Skeletal muscle tissue (tissue), 4 donors: ENCODE data around the gene PSMA7. TPM values are rescaled to one million over a fixed set of nuclear protein-coding genes. Genes with fewer than 3 reads are reported as not detected.

Source experiments
- H3K27ac ChIP-seq: one replicate; pipeline ENCODE4 v1.7.0; 2013; ENCODE audit warnings: mild to moderate bottlenecking, low read depth, low read length, inconsistent platforms
- H3K27me3 ChIP-seq, 3 donors: one replicate each; pipeline ENCODE4 v1.7.0; 2013; ENCODE audit warnings: low read length in 3 of 3; ENCODE audit not compliant: control insufficient read depth in 3 of 3, insufficient read depth in 3 of 3
- H3K36me3 ChIP-seq, 3 donors: one replicate each; pipeline ENCODE4 v1.7.0; 2013; ENCODE audit warnings: low read length in 3 of 3; ENCODE audit not compliant: control insufficient read depth in 3 of 3, insufficient read depth in 3 of 3
- H3K4me1 ChIP-seq, 3 donors: one replicate each; pipeline ENCODE4 v1.7.0; 2013; ENCODE audit warnings: low read length in 3 of 3, mild to moderate bottlenecking in 3 of 3; ENCODE audit not compliant: control insufficient read depth in 3 of 3, insufficient read depth in 3 of 3
- H3K4me3 ChIP-seq, 3 donors: one replicate each; pipeline ENCODE4 v1.7.0; 2013; ENCODE audit warnings: low read length in 3 of 3
- H3K9ac ChIP-seq, 3 donors: one replicate each; pipeline ENCODE4 v1.7.0; 2013; ENCODE audit warnings: low read length in 3 of 3, mild to moderate bottlenecking in 3 of 3, moderate library complexity in 2 of 3, low read depth in 1 of 3
- H3K9me3 ChIP-seq, 3 donors: one replicate each; pipeline ENCODE4 v1.7.0; 2013; ENCODE audit warnings: low read length in 3 of 3; ENCODE audit not compliant: control insufficient read depth in 3 of 3
- total RNA-seq: library from RNA; depleted of rRNA; stranded (reverse); fragments of >200 nt; gene quantifications from one replicate; pipeline ENCODE4 v1.2.3, GENCODE V29; 2014
- donor health status: Osteomylitis.

PSMA7 gene
- total RNA-seq, 1 donor from 2014 or later, result 121 TPM

DNA sequence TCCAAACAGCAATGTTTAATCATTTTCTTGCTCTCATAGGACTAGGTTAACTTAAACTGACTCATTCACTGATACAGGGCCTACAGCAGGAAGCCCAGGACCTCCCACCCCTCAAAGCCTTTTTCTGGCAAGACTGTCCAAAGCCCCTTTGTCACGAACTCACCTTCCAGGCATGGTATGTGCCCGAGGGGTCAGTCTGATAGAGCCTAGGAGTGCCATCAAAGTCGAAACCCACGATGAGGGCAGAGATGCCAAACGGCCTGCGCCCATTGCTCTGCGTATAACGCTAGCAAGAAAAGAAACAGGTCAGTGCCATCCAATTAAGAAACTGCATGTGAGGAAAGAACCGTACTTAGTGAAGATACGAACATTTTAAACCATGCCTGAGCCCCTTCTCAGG is 4.3 kb downstream of the PSMA7 start:
- no peak overlapping the region for H3K9ac ChIP-seq
- no peaks in the 10 kb centered on the region for H3K27me3 ChIP-seq
- H3K4me3 ChIP-seq, result no peak overlapping the region
- H3K9me3 ChIP-seq, result no peaks in the 10 kb centered on the region
- peaks cover 45 to 64% (median 60%) of the 10 kb centered on the region in 3 donors for H3K36me3 ChIP-seq
- H3K27ac ChIP-seq, result peak overlapping the region; percentile 7
- H3K4me1 ChIP-seq, result peaks cover 32 to 50% (median 39%) of the 10 kb centered on the region in 3 donors

DNA sequence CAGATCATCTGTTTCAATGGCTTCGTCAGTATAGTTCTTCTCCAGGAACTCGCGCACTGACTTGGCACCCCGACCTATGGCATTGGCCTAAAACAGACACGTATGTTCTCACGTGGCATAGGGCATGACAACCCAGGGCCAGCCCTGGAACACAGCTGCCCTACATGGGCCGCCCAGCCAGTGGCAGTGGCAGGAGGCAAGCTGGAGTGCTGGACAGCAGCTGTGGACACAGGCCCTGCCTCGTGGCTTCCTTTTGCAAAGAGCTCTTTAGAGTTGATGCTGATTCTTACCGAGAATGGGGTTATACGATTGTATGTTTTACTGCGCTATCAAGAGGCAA is 5.0 kb downstream of the PSMA7 start:
- Histone ChIP-seq H3K9me3 (no peaks in the 10 kb centered on the region), H3K36me3 (peaks cover 50 to 67% (median 66%) of the 10 kb centered on the region in 3 donors)

DNA sequence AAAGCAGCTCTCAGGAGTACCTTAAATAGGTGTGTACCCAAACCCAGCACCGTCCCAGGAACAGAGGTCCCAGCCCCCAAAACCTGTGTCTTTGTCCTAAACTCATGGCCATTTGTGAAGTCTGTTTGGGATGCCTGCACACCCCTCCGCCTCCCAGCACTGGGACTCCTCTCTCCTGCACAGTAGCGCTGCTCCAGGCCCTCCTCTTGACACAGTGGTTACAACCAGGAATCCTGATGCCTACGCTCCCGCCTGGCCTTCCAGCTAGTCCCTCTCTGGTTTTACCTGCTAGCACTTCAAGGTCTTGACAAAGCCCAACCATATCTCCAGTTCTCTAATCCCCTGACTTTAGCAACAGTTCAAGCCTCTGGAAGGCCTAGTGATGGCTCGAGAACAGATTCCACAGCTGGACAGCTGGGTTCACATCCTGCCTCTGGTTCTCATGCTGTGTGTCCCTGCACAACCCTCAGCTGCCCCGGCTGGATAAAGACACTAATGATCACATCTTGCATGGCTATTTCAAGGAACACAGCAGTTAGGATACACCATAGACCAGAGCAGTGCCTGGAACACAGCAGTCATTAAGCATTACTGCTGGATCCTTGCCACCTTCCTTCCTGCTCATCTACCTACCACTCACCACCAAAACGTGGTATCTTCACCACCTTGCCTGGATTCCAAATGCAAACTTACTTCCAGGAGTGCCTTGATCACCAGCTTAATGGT is 5.6 kb downstream of the PSMA7 start:
- no peaks in the 10 kb centered on the region for H3K27me3 ChIP-seq
- H3K9ac ChIP-seq, result no peak overlapping the region
- H3K27ac ChIP-seq, result peak overlapping the region; percentile 45
- peaks cover 54 to 72% (median 69%) of the 10 kb centered on the region in 3 donors for H3K36me3 ChIP-seq
- no peak overlapping the region for H3K4me3 ChIP-seq
- peaks cover 44 to 61% (median 51%) of the 10 kb centered on the region in 3 donors for H3K4me1 ChIP-seq
- no peaks in the 10 kb centered on the region for H3K9me3 ChIP-seq

More for the DNA sequence above, 5.0 kb downstream of the PSMA7 start:
- Histone ChIP-seq H3K4me3 (no peak overlapping the region), H3K4me1 (peaks cover 39 to 56% (median 47%) of the 10 kb centered on the region in 3 donors), H3K27me3 (no peaks in the 10 kb centered on the region), H3K27ac (peak overlapping the region; percentile 45), H3K9ac (no peak overlapping the region)

GRCh38 chr20:62137092-62137384 is 6.2 kb downstream of the PSMA7 start:
- no peaks in the 10 kb centered on the region for H3K9me3 ChIP-seq
- H3K27ac ChIP-seq, result no peak overlapping the region
- no peaks in the 10 kb centered on the region for H3K27me3 ChIP-seq
- no peak overlapping the region for H3K4me3 ChIP-seq
- peaks cover 49 to 65% (median 56%) of the 10 kb centered on the region in 3 donors for H3K4me1 ChIP-seq
- H3K9ac ChIP-seq, result no peak overlapping the region
- H3K36me3 ChIP-seq, result peaks cover 61 to 78% (median 74%) of the 10 kb centered on the region in 3 donors

- H3K4me3 ChIP-seq, result no peak overlapping the region
- H3K36me3 ChIP-seq, result peaks cover 66 to 84% (median 80%) of the 10 kb centered on the region in 3 donors
- no peak overlapping the region for H3K27ac ChIP-seq
- H3K27me3 ChIP-seq, result no peaks in the 10 kb centered on the region
- no peak overlapping the region for H3K9ac ChIP-seq
- H3K4me1 ChIP-seq, result peaks cover 49 to 65% (median 56%) of the 10 kb centered on the region in 3 donors
- H3K9me3 ChIP-seq, result no peaks in the 10 kb centered on the region
Measured at GRCh38 chr20:62136283-62137091, 6.7 kb downstream of the PSMA7 start.

DNA sequence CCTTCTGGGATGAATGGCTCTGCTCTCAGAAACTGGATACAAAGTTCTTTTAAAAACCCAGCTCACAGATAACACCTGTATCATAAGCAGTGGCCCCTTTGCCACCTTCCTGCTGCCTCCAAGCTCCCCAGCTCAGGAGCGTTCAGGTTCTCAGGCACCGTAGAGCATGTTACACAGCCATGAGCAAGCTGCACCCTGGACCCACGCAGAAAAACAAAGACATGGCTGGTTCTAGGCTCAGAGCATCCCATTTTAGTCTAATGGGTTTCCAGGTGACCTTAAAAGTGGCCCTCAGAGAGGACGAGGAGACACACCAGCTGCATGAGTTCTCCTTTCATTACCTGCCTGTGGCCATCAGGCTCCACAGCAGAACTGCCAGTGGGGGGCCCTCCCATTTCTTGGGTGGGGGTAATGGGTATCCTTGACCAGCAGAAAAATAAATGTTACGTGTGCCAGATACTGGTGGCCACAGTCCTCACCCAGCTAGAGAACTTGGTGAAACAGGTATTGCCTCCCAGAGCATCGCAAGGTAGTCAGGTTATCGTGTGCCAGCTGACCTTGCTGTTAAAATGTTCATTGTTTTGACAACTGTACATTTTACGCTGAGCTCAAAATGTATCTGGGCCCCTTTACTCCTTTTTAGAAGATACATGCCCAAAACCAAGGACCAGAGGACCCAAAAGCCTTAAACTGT is 7.5 kb downstream of the PSMA7 start:
- Histone ChIP-seq H3K4me1 (peaks cover 43 to 58% (median 48%) of the 10 kb centered on the region in 3 donors), H3K36me3 (peaks cover 73 to 90% (median 86%) of the 10 kb centered on the region in 3 donors), H3K27ac (peak overlapping the region; percentile 4)

GRCh38 chr20:62134735-62135231 is 8.4 kb downstream of the PSMA7 start:
- Histone ChIP-seq H3K4me1 (peaks cover 41 to 49% (median 48%) of the 10 kb centered on the region in 3 donors), H3K9me3 (no peaks in the 10 kb centered on the region), H3K27me3 (no peaks in the 10 kb centered on the region), H3K9ac (peak overlapping the region in 1 of 3 donors; percentile 19), H3K4me3 (peak overlapping the region in 1 of 3 donors; percentile 30), H3K27ac (peak overlapping the region; percentile 4), H3K36me3 (peaks cover 75 to 90% (median 86%) of the 10 kb centered on the region in 3 donors)

More for the DNA sequence above, 7.5 kb downstream of the PSMA7 start:
- no peak overlapping the region for H3K4me3 ChIP-seq
- H3K9me3 ChIP-seq, result no peaks in the 10 kb centered on the region
- no peaks in the 10 kb centered on the region for H3K27me3 ChIP-seq
- H3K9ac ChIP-seq, result no peak overlapping the region

- peak overlapping the region in 1 of 3 donors; percentile 12 for H3K4me3 ChIP-seq
- H3K27ac ChIP-seq, result no peak overlapping the region
Measured at GRCh38 chr20:62133864-62134263, 9.3 kb downstream of the PSMA7 start.

DNA sequence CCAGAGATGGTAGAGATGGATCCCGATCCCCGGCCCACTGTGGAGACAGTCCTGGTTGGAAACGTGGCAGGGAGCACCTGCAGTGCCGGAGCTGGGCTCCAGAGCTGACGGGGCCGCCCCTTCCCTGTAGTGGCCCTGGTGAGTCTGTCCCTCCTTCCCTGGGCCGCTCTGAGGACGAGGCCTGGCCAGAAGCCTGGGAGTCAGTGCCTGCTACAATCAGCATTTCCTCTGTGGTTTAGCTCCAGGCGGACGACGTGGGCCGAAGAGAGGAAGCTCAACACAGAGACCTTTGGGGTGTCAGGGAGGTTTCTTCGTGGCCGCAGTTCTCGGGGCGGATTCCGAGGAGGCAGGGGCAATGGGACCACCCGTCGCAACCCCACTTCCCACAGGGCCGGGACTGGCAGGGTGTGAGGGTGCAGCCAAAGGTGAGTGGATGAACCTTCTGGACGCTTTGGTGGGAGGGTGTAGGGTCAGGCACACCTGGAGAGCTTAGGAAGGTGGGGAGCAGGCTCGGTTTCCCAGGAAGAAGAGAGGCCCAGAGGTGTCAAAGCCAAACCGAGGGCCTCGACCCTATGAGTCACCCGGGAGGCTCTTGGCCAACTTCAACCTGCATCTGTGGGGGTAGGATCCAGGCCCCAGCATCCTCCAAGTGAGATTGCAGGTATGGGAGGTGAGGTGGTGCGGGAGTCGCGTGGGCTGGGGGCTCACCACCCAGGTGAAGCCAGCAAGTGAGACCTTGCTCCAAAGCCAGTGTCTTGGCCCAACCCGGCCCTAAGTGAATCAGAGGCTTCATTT is 9.9 kb downstream of the PSMA7 start:
- peak overlapping the region in 1 of 3 donors; percentile 50 for H3K9ac ChIP-seq
- peaks cover 35 to 46% (median 41%) of the 10 kb centered on the region in 3 donors for H3K4me1 ChIP-seq
- H3K27ac ChIP-seq, result peak overlapping the region; percentile 23
- no peaks in the 10 kb centered on the region for H3K9me3 ChIP-seq
- H3K27me3 ChIP-seq, result no peaks in the 10 kb centered on the region
- no peak overlapping the region for H3K4me3 ChIP-seq
- peaks cover 75 to 84% (median 83%) of the 10 kb centered on the region in 3 donors for H3K36me3 ChIP-seq

More at GRCh38 chr20:62133864-62134263, 9.3 kb downstream of the PSMA7 start:
- no peaks in the 10 kb centered on the region for H3K27me3 ChIP-seq
- H3K9me3 ChIP-seq, result no peaks in the 10 kb centered on the region
- H3K36me3 ChIP-seq, result peaks cover 75 to 89% (median 86%) of the 10 kb centered on the region in 3 donors
- peaks cover 41 to 42% (median 41%) of the 10 kb centered on the region in 3 donors for H3K4me1 ChIP-seq
- H3K9ac ChIP-seq, result no peak overlapping the region
